ENCODE results near the gene PDE1C.

PDE1C gene

GRCh38 chr7:31873816-31874597, 196.2 kb downstream of the PDE1C start:
- Histone ChIP-seq H3K4ac (ENCODE audit: low read depth, low read length) (no peak overlapping the region), H3K27ac (ENCODE audit: low read depth, low read length) (no peak overlapping the region), H3K36me3 (ENCODE audit: control insufficient read depth in 1 of 2, insufficient read depth in 2 of 2, low read length in 2 of 2) (no peaks in the 10 kb centered on the region), H3K79me2 (ENCODE audit: control insufficient read depth, insufficient read depth, low read length, poor library complexity) (no peaks in the 10 kb centered on the region), H2AK5ac (ENCODE audit: low read length) (no peak overlapping the region), H3K4me2 (ENCODE audit: low read length) (no peak overlapping the region), H3K9ac (ENCODE audit: low read length) (no peak overlapping the region), H3K79me1 (ENCODE audit: low read length) (no peaks in the 10 kb centered on the region), H3K14ac (ENCODE audit: low read length) (no peak overlapping the region), H3K4me3 (ENCODE audit: low read depth, low read length) (no peak overlapping the region), H2BK120ac (ENCODE audit: insufficient read depth, low read length, poor library complexity) (no peak overlapping the region), H3K27me3 (ENCODE audit: insufficient read depth, low read length) (no peaks in the 10 kb centered on the region), H3K9me3 (ENCODE audit: insufficient read depth, low read depth, low read length) (no peaks in the 10 kb centered on the region), H3K23ac (ENCODE audit: low read length) (no peak overlapping the region), H4K91ac (ENCODE audit: low read depth, low read length) (no peak overlapping the region), H3K4me1 (ENCODE audit: control insufficient read depth in 1 of 2, insufficient read depth in 2 of 2, low read length in 2 of 2) (no peaks in the 10 kb centered on the region), H2AFZ (ENCODE audit: insufficient read depth, low read length, poor library complexity) (no peak overlapping the region), H4K12ac (ENCODE audit: low read depth, low read length) (no peak overlapping the region), H3K18ac (ENCODE audit: low read length) (no peak overlapping the region), H2BK12ac (ENCODE audit: low read length) (no peak overlapping the region), H2BK5ac (ENCODE audit: low read depth, low read length, poor library complexity) (no peak overlapping the region), H4K8ac (ENCODE audit: low read depth, low read length) (no peak overlapping the region)
- no CpG with 5 or more reads among the region's 3 CpGs for WGBS (ENCODE audit: extremely low coverage, insufficient coverage, insufficient read length)
- DNase-seq, result no peak

- H3K27me3 ChIP-seq (ENCODE audit: insufficient read depth, low read length), result no peaks in the 10 kb centered on the region
- no peaks in the 10 kb centered on the region for H3K79me2 ChIP-seq (ENCODE audit: control insufficient read depth, insufficient read depth, low read length, poor library complexity)
- no peak overlapping the region for H3K4me3 ChIP-seq (ENCODE audit: low read depth, low read length)
- H3K9me3 ChIP-seq (ENCODE audit: insufficient read depth, low read depth, low read length), result no peaks in the 10 kb centered on the region
- H3K79me1 ChIP-seq (ENCODE audit: low read length), result no peaks in the 10 kb centered on the region
- no peak overlapping the region for H4K12ac ChIP-seq (ENCODE audit: low read depth, low read length)
- no peak overlapping the region for H3K23ac ChIP-seq (ENCODE audit: low read length)
- no peak overlapping the region for H3K14ac ChIP-seq (ENCODE audit: low read length)
- no peak overlapping the region for H3K4me2 ChIP-seq (ENCODE audit: low read length)
- H3K9ac ChIP-seq (ENCODE audit: low read length), result no peak overlapping the region
- no peak overlapping the region for H2BK120ac ChIP-seq (ENCODE audit: insufficient read depth, low read length, poor library complexity)
- H4K8ac ChIP-seq (ENCODE audit: low read depth, low read length), result no peak overlapping the region
- no peak overlapping the region for H2BK12ac ChIP-seq (ENCODE audit: low read length)
- H3K27ac ChIP-seq (ENCODE audit: low read depth, low read length), result no peak overlapping the region
- no peaks in the 10 kb centered on the region for H3K36me3 ChIP-seq (ENCODE audit: control insufficient read depth in 1 of 2, insufficient read depth in 2 of 2, low read length in 2 of 2)
- no peak overlapping the region for H2BK5ac ChIP-seq (ENCODE audit: low read depth, low read length, poor library complexity)
- no peak overlapping the region for H2AK5ac ChIP-seq (ENCODE audit: low read length)
- H3K18ac ChIP-seq (ENCODE audit: low read length), result no peak overlapping the region
- H2AFZ ChIP-seq (ENCODE audit: insufficient read depth, low read length, poor library complexity), result no peak overlapping the region
- DNase-seq, result no peak
- H4K91ac ChIP-seq (ENCODE audit: low read depth, low read length), result no peak overlapping the region
- H3K4ac ChIP-seq (ENCODE audit: low read depth, low read length), result no peak overlapping the region
- no peaks in the 10 kb centered on the region for H3K4me1 ChIP-seq (ENCODE audit: control insufficient read depth in 1 of 2, insufficient read depth in 2 of 2, low read length in 2 of 2)
- WGBS (ENCODE audit: extremely low coverage, insufficient coverage, insufficient read length), result no CpG with 5 or more reads among the region's 10 CpGs
These were observed 197.4 kb downstream of the PDE1C start for GRCh38 chr7:31872545-31873370.

DNA sequence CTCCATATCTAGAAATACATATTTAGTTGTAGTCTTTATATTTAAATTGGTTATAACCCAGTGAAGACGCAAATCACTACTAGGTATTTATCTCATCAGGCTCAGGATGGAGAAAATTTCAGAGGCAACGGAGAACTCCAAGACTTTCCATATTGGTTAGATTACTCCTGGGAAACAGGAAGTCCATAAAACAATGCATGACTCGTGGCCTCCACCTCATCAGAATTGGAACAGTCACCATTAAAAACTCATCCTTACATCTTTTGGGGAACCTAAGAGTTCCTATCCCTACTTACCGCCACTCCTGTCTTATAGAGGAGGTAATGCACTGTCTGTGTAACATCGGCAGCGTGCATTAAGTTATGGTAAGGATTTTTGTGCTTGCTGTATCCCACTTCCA, 205.6 kb downstream of the PDE1C start:
- H3K79me2 ChIP-seq (ENCODE audit: control insufficient read depth, insufficient read depth, low read length, poor library complexity), result no peaks in the 10 kb centered on the region
- no peak overlapping the region for H2BK12ac ChIP-seq (ENCODE audit: low read length)
- no peaks in the 10 kb centered on the region for H3K9me3 ChIP-seq (ENCODE audit: insufficient read depth, low read depth, low read length)
- H2BK5ac ChIP-seq (ENCODE audit: low read depth, low read length, poor library complexity), result no peak overlapping the region
- no peaks in the 10 kb centered on the region for H3K4me1 ChIP-seq (ENCODE audit: control insufficient read depth in 1 of 2, insufficient read depth in 2 of 2, low read length in 2 of 2)
- H2AK5ac ChIP-seq (ENCODE audit: low read length), result no peak overlapping the region
- H3K14ac ChIP-seq (ENCODE audit: low read length), result no peak overlapping the region
- no peaks in the 10 kb centered on the region for H3K79me1 ChIP-seq (ENCODE audit: low read length)
- H3K36me3 ChIP-seq (ENCODE audit: control insufficient read depth in 1 of 2, insufficient read depth in 2 of 2, low read length in 2 of 2), result no peaks in the 10 kb centered on the region
- no peak overlapping the region for H4K8ac ChIP-seq (ENCODE audit: low read depth, low read length)
- no peak for DNase-seq
- no CpG with 5 or more reads among the region's 6 CpGs for WGBS (ENCODE audit: extremely low coverage, insufficient coverage, insufficient read length)
- no peak overlapping the region for H2BK120ac ChIP-seq (ENCODE audit: insufficient read depth, low read length, poor library complexity)
- no peak overlapping the region for H4K12ac ChIP-seq (ENCODE audit: low read depth, low read length)
- no peak overlapping the region for H3K4ac ChIP-seq (ENCODE audit: low read depth, low read length)
- no peak overlapping the region for H3K9ac ChIP-seq (ENCODE audit: low read length)
- H3K18ac ChIP-seq (ENCODE audit: low read length), result no peak overlapping the region
- no peak overlapping the region for H4K91ac ChIP-seq (ENCODE audit: low read depth, low read length)
- no peak overlapping the region for H2AFZ ChIP-seq (ENCODE audit: insufficient read depth, low read length, poor library complexity)
- H3K27ac ChIP-seq (ENCODE audit: low read depth, low read length), result no peak overlapping the region
- no peaks in the 10 kb centered on the region for H3K27me3 ChIP-seq (ENCODE audit: insufficient read depth, low read length)
- H3K23ac ChIP-seq (ENCODE audit: low read length), result no peak overlapping the region
- H3K4me2 ChIP-seq (ENCODE audit: low read length), result no peak overlapping the region
- no peak overlapping the region for H3K4me3 ChIP-seq (ENCODE audit: low read depth, low read length)

- H2AK5ac ChIP-seq (ENCODE audit: low read length), result no peak overlapping the region
- no peak overlapping the region for H3K4me2 ChIP-seq (ENCODE audit: low read length)
- no peak overlapping the region for H3K14ac ChIP-seq (ENCODE audit: low read length)
- no peaks in the 10 kb centered on the region for H3K9me3 ChIP-seq (ENCODE audit: insufficient read depth, low read depth, low read length)
- H3K9ac ChIP-seq (ENCODE audit: low read length), result no peak overlapping the region
- no peak overlapping the region for H4K8ac ChIP-seq (ENCODE audit: low read depth, low read length)
- no peak overlapping the region for H4K91ac ChIP-seq (ENCODE audit: low read depth, low read length)
- H2BK5ac ChIP-seq (ENCODE audit: low read depth, low read length, poor library complexity), result no peak overlapping the region
- no peaks in the 10 kb centered on the region for H3K4me1 ChIP-seq (ENCODE audit: control insufficient read depth in 1 of 2, insufficient read depth in 2 of 2, low read length in 2 of 2)
- H2BK120ac ChIP-seq (ENCODE audit: insufficient read depth, low read length, poor library complexity), result no peak overlapping the region
- no peaks in the 10 kb centered on the region for H3K36me3 ChIP-seq (ENCODE audit: control insufficient read depth in 1 of 2, insufficient read depth in 2 of 2, low read length in 2 of 2)
- no peaks in the 10 kb centered on the region for H3K79me1 ChIP-seq (ENCODE audit: low read length)
- no peak overlapping the region for H2BK12ac ChIP-seq (ENCODE audit: low read length)
- no peak for DNase-seq
- no peak overlapping the region for H3K27ac ChIP-seq (ENCODE audit: low read depth, low read length)
- no peak overlapping the region for H3K4ac ChIP-seq (ENCODE audit: low read depth, low read length)
- H3K18ac ChIP-seq (ENCODE audit: low read length), result no peak overlapping the region
- no peak overlapping the region for H3K23ac ChIP-seq (ENCODE audit: low read length)
- H3K27me3 ChIP-seq (ENCODE audit: insufficient read depth, low read length), result no peaks in the 10 kb centered on the region
- no peaks in the 10 kb centered on the region for H3K79me2 ChIP-seq (ENCODE audit: control insufficient read depth, insufficient read depth, low read length, poor library complexity)
- no peak overlapping the region for H3K4me3 ChIP-seq (ENCODE audit: low read depth, low read length)
- WGBS (ENCODE audit: extremely low coverage, insufficient coverage, insufficient read length), result no CpG with 5 or more reads among the region's 1 CpG
- no peak overlapping the region for H2AFZ ChIP-seq (ENCODE audit: insufficient read depth, low read length, poor library complexity)
- H4K12ac ChIP-seq (ENCODE audit: low read depth, low read length), result no peak overlapping the region
These were observed 209.3 kb downstream of the PDE1C start for GRCh38 chr7:31860925-31861324.
